Osteoblast (primary cell): ENCODE results near the gene ABLIM1. TPM values are rescaled to one million over a fixed set of nuclear protein-coding genes. Genes with fewer than 3 reads are reported as not detected.
A peak's percentile ranks its signal among the peaks of the same experiment; 100 is the strongest.

Experiments used
- DNase-seq: peaks from one replicate; pipeline ENCODE4 v3.0.0; 2011; ENCODE audit warnings: low spot score, mixed read lengths; ENCODE audit not compliant: insufficient read length; ENCODE audit errors: missing footprints
- H2AFZ ChIP-seq: 2 replicates; pipeline ENCODE4 v1.6.0; 2011; ENCODE audit warnings: mild to moderate bottlenecking, low read length
- H3K27ac ChIP-seq: 2 replicates; pipeline ENCODE4 v1.5.1; 2011; ENCODE audit warnings: mild to moderate bottlenecking, low read depth, low read length, moderate library complexity
- H3K27me3 ChIP-seq: 2 replicates; pipeline ENCODE4 v1.6.0; 2012; ENCODE audit warnings: mild to moderate bottlenecking, control low read depth, inconsistent platforms, low read length, moderate library complexity; ENCODE audit not compliant: insufficient read depth
- H3K36me3 ChIP-seq: 2 replicates; pipeline ENCODE4 v1.5.1; 2011; ENCODE audit warnings: mild to moderate bottlenecking, low read length, control low read depth, moderate library complexity; ENCODE audit not compliant: insufficient read depth
- H3K4me1 ChIP-seq: 2 replicates; pipeline ENCODE4 v1.5.1; 2011; ENCODE audit warnings: mild to moderate bottlenecking, low read length, control low read depth, moderate library complexity; ENCODE audit not compliant: insufficient read depth
- H3K4me2 ChIP-seq: 2 replicates; pipeline ENCODE4 v1.6.0; 2011; ENCODE audit warnings: mild to moderate bottlenecking, low read length; ENCODE audit not compliant: insufficient read depth
- H3K4me3 ChIP-seq: fragments of 200-600 bp; sonication (generic); 3 replicates; pipeline ENCODE4 v1.5.1; 2012; ENCODE audit warnings: mild to moderate bottlenecking, low read length, inconsistent platforms; ENCODE audit not compliant: insufficient read depth
- H3K79me2 ChIP-seq: 2 replicates; pipeline ENCODE4 v1.6.0; 2012; ENCODE audit warnings: mild to moderate bottlenecking, low read length, control low read depth, inconsistent platforms; ENCODE audit not compliant: insufficient read depth
- H3K9me3 ChIP-seq: 2 replicates; pipeline ENCODE4 v1.5.1; 2011; ENCODE audit warnings: low read depth, low read length, control low read depth
- H4K20me1 ChIP-seq: 2 replicates; pipeline ENCODE4 v1.6.0; 2012; ENCODE audit warnings: mild to moderate bottlenecking, low read length, control low read depth; ENCODE audit not compliant: insufficient read depth
- total RNA-seq: library from RNA; depleted of rRNA; stranded (reverse); fragments of >200 nt; gene quantifications from 2 replicates; pipeline ENCODE4 v1.2.3, GENCODE V29; 2012
- TF ChIP-seq, protein P1 (sequence below): IDR thresholded peaks from 2 replicates; pipeline ENCODE4 v1.5.1; 2011; ENCODE audit warnings: mild to moderate bottlenecking, low read depth, low read length, moderate library complexity; ENCODE audit errors: extremely low read depth

The ABLIM1 gene
- total RNA-seq, 1 donor, result 11.2 TPM

DNA sequence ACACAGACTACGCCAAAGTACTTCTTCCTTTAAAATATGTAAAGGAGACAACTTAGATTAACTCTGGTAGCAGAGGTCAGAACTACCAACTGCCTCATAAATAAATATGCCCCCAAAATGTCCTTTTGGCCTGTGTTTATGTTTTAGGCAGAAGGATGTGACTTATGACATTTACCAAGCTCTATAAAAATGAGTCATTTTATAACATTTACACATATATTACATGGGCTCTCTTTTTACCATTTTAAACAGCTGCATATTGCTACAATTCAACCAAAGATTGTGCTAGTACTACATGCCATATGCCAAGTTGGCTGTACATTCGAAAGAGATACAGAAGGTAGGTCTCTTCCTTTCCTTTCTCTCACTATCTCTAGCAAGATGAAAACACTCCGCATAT is 12.4 kb downstream of the ABLIM1 start:
- H3K27me3 ChIP-seq, result peaks cover 19% of the 10 kb centered on the region
- H3K9me3 ChIP-seq, result no peaks in the 10 kb centered on the region
- TF ChIP-seq, protein P1, sequence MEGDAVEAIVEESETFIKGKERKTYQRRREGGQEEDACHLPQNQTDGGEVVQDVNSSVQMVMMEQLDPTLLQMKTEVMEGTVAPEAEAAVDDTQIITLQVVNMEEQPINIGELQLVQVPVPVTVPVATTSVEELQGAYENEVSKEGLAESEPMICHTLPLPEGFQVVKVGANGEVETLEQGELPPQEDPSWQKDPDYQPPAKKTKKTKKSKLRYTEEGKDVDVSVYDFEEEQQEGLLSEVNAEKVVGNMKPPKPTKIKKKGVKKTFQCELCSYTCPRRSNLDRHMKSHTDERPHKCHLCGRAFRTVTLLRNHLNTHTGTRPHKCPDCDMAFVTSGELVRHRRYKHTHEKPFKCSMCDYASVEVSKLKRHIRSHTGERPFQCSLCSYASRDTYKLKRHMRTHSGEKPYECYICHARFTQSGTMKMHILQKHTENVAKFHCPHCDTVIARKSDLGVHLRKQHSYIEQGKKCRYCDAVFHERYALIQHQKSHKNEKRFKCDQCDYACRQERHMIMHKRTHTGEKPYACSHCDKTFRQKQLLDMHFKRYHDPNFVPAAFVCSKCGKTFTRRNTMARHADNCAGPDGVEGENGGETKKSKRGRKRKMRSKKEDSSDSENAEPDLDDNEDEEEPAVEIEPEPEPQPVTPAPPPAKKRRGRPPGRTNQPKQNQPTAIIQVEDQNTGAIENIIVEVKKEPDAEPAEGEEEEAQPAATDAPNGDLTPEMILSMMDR, result no peak
- no peaks in the 10 kb centered on the region for H4K20me1 ChIP-seq
- DNase-seq, result no peak
- H2AFZ ChIP-seq, result no peak overlapping the region
- H3K79me2 ChIP-seq, result no peaks in the 10 kb centered on the region
- no peak overlapping the region for H3K27ac ChIP-seq
- peaks cover 15% of the 10 kb centered on the region for H3K4me1 ChIP-seq
- no peak overlapping the region for H3K4me3 ChIP-seq
- H3K36me3 ChIP-seq, result no peaks in the 10 kb centered on the region
- no peak overlapping the region for H3K4me2 ChIP-seq

DNA sequence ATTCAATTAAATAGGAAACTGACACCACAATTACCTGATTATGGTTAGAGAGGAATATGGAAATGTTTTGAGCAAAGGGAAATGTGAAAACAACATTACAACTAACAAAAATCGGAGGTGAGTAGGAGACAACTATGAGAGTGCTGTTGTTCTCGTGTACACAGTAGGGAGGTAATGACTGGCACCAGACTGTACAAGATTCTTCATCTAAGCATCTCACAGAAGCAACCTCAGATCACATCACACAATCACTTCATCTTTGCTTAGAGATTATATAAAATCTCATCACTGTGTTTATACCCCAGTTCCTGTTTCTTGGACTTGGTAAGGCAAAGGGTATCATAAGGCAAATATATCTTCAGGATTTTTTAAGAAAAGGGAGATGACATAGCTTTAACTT is 14.9 kb downstream of the ABLIM1 start:
- DNase-seq, result no peak
- Histone ChIP-seq H4K20me1 (no peaks in the 10 kb centered on the region), H3K27ac (no peak overlapping the region), H2AFZ (no peak overlapping the region), H3K79me2 (no peaks in the 10 kb centered on the region), H3K4me3 (no peak overlapping the region), H3K4me1 (peaks cover 27% of the 10 kb centered on the region), H3K27me3 (peaks cover 19% of the 10 kb centered on the region), H3K36me3 (no peaks in the 10 kb centered on the region), H3K9me3 (no peaks in the 10 kb centered on the region), H3K4me2 (no peak overlapping the region)
- TF ChIP-seq, protein P1, result no peak

DNA sequence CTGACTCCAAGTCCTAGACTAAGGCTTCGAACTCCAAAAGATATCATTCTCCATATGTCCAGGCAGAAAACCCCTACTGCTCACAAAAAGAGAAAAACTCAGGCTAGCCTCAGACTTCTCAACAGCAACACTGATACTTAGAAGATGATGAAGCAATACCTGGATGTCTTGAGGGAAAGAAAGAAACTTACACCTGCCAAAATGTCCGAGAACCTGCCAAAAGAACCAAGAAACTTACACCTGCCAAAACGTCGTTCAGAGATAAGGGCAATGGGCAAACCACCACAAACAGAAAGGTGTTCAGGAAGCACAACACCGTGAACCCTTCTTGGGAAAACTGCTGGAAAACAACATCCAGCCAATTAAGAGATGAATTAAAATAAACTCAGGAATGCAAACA is 15.3 kb downstream of the ABLIM1 start:
- Histone ChIP-seq H3K4me3 (no peak overlapping the region), H2AFZ (no peak overlapping the region), H3K9me3 (no peaks in the 10 kb centered on the region), H3K79me2 (no peaks in the 10 kb centered on the region), H3K36me3 (no peaks in the 10 kb centered on the region), H3K27me3 (peaks cover 19% of the 10 kb centered on the region), H4K20me1 (no peaks in the 10 kb centered on the region), H3K27ac (no peak overlapping the region), H3K4me2 (no peak overlapping the region), H3K4me1 (peaks cover 24% of the 10 kb centered on the region)
- DNase-seq, result no peak
- TF ChIP-seq, protein P1, result no peak

DNA sequence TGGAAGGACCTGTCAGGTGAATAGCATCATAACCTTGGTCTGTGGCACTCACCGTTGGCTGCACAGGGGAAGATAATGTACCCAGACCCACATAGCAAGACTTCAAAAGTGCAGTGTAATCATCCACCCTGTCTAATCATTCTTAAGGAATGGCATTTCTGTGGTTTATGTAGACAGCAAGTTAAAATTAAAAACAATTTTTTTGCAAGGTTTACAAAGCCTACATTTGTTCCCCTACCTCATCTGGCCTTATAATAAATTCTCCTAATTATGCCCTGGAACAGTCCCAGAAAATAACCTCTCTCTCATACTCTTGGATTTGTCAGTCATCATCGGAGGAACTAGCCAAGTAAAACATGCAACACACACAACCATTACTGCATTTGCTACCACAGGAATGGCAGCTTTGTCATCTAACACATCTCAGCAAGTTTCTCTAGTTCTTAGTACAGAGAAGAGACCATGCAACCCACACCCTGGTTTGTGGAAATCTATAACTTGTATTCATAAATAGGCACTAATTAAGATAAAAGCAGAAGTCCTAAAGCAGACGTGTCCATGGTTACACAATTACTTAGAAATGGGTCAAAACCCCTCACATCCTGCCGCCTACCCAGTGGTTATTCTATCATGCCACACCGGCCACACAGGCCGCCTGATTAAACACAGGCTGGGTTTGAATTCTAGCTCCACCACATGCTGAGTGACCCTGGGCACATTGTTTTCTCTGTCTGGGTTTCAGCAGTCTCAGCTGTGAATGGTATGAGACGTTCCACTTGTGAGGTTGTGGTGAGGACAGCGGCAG is 19.1 kb downstream of the ABLIM1 start:
- H3K9me3 ChIP-seq, result no peaks in the 10 kb centered on the region
- peak overlapping the region; percentile 1 for H3K4me3 ChIP-seq
- H4K20me1 ChIP-seq, result no peaks in the 10 kb centered on the region
- no peak overlapping the region for H2AFZ ChIP-seq
- peak overlapping the region; percentile 66 for H3K27ac ChIP-seq
- TF ChIP-seq, protein P1, result no peak
- no peaks in the 10 kb centered on the region for H3K36me3 ChIP-seq
- H3K4me2 ChIP-seq, result peak overlapping the region; percentile 51
- peaks cover 19% of the 10 kb centered on the region for H3K27me3 ChIP-seq
- DNase-seq, result no peak
- H3K79me2 ChIP-seq, result no peaks in the 10 kb centered on the region
- H3K4me1 ChIP-seq, result peaks cover 30% of the 10 kb centered on the region
